Peyer's patch (tissue), 4 donors: ENCODE results near the gene KIAA0930.

Experiments
- CTCF ChIP-seq, 6 experiments: fragments of 450-650 bp in 4 of 6; fragments of 200-600 bp in 2 of 6; sonication (generic) in 1 of 6; IDR thresholded peaks; one replicate each; pipeline ENCODE4 v1.5.1; 2017 to 2019; ENCODE audit warnings: antibody characterized with exemption in 6 of 6, mild to moderate bottlenecking in 3 of 6, moderate library complexity in 1 of 6
- POLR2A ChIP-seq, 2 donors: fragments of 450-650 bp; IDR thresholded peaks; one replicate each; pipeline ENCODE4 v1.5.1; 2017; ENCODE audit warnings: antibody characterized with exemption in 2 of 2, mild to moderate bottlenecking in 2 of 2, moderate library complexity in 2 of 2

GRCh38 chr22:45231293-45231692 lies 9.4 kb downstream of the KIAA0930 start:
- no peak for TF ChIP-seq CTCF (IDR thresholded peaks at IDR 0.05)
- TF ChIP-seq POLR2A (IDR thresholded peaks at IDR 0.05) = no peak
